ENCODE measurements around the gene F11.
"Not testable (repeated sequence)": the region's sequence is repeated elsewhere in the genome, so short reads cannot be mapped to it uniquely, and the experiment has no call there.

F11 gene

DNA sequence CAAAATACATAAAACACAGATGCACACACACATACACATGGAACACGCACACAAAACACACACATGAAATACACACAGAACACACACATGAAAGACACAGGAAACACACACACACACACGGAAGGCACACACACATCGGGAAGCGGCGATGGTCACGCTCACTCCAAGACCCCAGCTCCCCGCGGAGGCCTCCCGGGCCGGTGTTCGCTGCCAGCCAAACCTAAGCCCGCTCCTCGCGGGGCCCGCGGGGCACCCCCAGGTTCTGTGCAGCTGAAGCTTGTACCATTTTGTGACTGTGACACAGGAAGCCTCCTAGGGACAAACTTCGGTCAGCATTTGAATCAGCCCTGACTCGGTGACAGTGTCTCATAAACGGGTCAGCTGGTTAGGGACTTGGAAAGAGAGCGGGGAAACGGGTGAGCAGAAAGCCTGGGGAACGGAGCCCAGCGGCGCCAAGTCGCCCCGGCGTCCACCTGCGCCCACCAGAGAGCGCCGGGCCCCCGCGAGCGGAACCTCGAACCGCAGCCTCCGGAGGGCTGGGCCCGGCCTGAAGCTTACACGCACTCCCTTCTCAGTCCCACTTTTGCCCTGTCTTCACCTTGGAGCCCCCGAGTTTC lies 32.1 kb downstream of the F11 start:
- no peak for DNase-seq (ENCODE audit: low read depth in 2 of 2)

DNA sequence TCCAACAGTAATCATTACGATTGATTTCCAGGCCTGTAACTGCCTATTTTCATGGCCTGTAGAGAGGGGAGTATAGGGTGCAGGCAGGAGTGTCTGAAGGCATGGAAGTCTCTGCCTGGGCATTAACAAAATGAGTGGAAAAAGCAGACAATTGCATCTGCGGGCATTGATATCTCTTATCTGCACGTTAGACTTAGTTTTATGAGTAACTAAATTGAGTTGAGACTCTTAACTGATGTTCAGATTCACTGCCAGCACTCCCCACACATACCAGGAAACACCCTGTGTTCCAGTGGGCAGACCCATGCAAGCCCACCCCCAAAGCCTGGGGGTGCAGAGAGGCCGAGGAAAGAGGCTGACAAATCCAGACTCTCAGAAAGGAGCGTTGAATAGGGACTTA lies 33.3 kb downstream of the F11 start:
- DNase-seq (ENCODE audit: low read depth in 2 of 2), result no peak

DNA sequence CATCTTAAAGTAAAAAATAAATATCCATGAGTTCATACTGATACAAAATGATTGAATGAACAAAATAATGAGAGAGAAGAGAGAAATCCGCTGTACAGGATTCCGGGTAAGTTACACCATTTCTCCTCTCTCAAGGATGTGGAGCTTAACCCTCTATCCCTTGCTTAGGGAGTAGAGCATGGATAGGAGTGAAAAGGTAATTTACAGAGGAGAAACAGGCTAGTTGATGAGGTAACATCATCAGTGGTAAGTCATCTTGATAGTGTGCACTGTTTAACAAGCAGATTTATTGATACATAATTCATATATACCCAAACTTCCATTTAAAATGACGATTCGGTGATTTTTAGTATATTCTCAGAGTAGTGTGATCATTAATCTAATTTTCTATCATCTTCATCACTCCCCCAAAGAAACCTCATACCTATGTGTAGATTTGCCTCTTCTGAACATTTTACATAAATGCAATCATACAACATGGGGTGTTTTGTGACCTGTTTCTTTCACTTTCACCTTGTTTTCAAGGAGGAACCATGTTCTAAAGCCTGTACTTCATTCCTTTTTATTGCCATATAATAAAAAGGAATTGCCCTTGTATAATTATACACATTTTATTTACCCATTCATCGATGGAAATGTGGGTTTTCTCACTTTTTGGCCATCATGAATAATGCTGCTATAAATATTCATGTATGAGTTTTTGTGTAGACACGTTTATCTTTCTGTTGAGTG lies 34.8 kb downstream of the F11 start:
- no peak for DNase-seq (ENCODE audit: low read depth in 2 of 2)

DNA sequence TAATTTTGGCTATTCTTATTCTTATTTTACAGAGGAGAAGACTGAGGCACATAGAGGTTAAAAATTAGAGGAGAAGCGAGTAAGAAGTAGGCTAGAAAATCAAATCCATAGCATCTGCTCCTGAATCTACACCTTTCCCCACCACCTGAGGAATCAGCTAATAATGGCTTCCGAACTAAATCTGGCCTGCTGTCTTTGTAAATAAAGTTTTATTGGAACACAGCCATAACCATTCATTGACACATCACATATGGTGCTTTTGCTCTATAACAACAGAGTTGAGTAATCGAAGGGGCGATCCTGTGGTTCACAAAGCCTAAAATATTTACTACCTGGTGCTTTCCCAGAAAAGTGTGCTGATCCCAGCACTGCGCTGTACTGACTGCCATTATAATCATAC lies 38.2 kb downstream of the F11 start:
- no peak for DNase-seq (ENCODE audit: low read depth in 2 of 2)

DNA sequence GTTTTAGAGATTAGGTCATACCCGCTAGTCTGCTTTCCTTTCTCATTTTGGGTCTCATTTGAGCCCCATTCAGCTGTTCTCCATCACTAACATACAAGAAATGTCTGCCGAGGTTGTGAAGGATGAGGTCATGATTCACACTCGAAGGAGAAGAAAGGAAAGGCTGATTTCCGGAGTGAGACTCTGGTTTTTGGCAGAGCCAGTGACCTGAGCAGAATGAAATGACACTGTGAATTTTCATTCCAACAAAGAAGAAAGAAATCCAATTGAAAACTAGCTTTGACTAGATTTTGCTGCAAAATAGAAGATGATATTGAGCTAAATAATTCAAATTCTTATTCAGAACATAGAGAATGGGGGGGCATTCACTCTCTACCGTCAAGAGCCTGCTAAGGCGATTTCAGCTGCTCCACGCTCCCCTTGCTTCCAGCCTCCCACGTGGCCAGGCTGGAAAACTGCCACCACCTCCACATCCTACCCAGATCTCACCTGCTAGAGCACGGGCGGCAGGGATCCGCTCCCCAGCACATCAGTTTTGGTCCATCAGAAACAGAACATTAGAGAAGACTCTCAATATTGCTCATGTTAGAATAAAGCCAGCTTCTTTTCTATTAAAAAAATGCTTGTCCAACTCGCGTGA lies 39.0 kb downstream of the F11 start:
- DNase-seq (ENCODE audit: low read depth in 2 of 2), result no peak

DNA sequence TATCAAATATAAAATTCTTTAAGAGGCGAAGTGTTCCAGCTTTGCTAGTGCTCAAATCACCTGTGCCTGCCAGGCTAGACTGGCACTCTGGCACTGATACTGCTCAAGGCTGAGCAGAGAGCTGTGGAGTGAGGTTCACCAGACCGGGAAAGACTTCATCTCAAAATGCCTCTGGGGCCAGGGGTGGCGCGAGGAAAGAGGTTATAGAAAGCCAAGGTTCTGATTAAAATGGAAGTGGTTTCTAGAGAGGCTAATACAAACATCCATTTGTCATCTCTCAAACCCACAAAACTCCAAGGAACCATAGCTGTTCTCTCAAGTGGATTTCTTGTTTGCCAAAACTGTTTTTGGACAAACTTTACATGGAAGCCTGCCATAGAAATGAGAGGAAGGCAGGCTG lies 41.5 kb downstream of the F11 start:
- no peak for DNase-seq (ENCODE audit: low read depth in 2 of 2)

DNA sequence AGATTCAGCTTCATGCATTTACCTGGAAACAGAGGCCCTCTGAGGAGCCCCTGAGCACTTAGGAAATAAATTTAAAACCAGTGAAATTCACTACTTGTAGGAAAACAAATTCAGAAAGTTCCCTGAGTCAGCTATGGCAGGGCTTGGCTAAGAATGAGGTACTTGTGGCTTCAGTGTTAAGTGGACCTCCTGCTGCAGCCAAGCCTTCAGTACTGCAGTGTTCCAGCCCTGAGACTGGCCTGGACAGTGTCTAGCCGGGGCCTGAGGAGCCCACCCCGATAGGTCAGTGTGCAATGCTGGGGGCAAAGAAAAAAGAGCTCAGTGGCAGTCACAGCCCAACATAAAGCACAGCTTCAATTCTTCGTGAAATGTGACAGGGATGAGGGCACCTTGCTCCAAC lies 41.9 kb downstream of the F11 start:
- no peak for DNase-seq (ENCODE audit: low read depth in 2 of 2)

DNA sequence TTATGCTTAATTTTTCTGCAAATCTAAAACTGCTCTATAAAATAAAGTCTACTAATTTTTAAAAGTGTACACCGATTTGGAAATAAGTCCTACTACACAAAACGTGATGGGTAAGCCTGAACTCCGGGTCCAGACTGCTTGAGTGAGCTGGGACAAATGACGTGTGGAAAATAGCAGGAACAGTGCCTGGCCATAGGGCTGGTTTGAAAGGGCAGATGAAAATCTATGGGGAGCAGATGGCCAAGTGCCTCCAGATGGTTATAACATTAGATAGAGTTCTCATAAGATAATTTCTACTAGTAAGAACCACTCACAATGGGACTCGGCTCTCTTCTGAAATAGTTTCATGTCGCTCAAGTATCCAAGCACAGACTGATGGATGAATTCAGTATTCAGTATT lies 52.5 kb downstream of the F11 start:
- no peak for DNase-seq (ENCODE audit: low read depth in 2 of 2)

DNA sequence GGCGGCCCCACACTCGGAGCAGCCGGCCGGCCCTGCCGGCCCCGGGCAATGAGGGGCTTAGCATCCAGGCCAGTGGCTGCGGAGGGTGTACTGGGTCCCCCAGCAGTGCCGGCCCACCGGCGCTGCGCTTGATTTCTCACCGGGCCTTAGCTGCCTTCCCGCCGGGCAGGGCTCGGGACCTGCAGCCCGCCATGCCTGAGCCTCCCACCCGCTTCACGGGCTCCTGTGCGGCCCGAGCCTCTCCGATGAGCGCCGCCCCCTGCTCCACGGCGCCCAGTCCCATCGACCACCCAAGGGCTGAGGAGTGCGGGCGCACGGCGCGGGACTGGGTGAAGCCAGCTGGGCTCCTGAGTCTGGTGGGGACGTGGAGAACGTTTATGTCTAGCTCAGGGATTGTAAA lies 58.7 kb downstream of the F11 start:
- DNase-seq (ENCODE audit: low read depth in 2 of 2), result not testable (repeated sequence)

DNA sequence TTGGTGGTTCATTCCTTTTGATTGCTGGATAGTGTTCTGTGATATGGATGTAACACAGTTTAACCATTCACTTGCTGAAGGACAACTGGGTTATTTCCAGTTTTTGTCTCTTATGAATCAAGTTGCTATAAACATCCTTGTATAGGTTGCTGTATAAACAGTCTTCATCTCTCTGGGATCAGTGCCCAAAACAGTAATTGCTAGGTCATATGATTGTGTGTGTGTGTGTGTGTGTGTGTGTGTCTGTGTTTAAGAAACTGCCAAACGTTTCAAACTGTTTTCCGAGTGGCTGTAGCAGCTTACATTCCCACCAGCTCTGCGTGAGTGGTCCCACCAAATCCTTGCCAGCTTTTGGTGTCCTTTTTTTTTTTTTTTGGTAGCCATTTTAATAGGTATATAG lies 60.4 kb downstream of the F11 start:
- DNase-seq (ENCODE audit: low read depth in 2 of 2), result no peak

DNA sequence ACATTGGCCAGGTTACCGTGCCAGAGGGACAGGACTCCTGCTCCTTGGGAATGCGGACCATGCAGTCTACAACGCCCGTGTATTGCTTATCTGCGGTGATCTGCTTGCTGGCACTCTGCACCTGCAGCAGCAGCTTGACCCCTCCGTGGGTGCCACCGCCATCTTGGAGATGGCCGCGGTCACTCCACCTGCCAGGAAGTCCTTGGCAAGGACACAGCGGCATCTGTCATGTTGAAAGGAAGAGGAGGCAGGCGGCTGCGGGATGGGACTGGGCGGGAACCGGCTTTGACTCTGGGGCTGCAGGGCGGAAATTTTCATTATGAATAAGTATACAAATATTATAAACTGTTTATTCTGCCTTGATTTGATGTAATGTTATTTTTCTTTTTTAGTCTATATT lies 63.4 kb downstream of the F11 start:
- no peak for DNase-seq (ENCODE audit: low read depth in 2 of 2)

DNA sequence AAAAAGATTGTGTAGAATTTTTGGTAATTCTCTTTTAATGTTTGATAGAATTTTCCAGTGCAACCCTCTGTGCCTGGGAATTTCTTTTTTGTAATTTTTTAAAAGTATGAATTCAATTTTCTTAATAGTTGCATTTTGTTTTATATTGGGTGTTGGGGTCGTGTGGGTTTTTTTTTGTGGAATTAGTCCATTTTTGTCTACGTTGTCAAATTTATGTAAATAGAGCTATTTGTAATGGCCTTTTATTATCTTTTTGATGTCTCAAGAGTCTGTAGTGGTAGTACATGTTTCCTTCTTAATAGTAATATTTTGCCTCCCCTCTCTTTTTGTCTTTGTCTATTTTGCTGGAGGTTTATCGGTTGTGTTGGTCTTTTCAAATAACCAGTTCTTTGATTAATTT lies 64.4 kb downstream of the F11 start:
- DNase-seq (ENCODE audit: low read depth in 2 of 2), result no peak

DNA sequence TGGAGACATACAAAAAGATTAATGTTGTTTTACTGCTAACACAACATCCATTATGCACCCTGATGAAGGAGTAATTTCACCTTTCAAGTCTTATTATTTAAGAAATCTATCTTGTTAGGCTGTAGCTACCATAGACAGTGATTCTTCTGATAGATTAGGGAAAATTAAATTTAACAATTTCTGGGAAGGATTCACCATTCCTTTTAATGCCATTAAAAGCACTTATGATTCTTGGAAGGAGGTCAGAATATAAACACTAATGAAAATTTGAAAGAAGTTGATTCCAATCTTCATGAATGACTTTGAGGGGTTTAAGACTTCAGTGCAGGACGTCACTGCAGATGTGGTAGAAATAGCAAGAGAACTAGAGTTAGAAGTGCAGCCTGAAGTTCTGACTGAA lies 69.8 kb downstream of the F11 start:
- DNase-seq (ENCODE audit: low read depth in 2 of 2), result no peak

All from fibroblast of skin of left biceps (primary cell).